GM12878 (cell line): ENCODE data around the gene MSLN. TPM values are rescaled to one million over a fixed set of nuclear protein-coding genes. Genes with fewer than 3 reads are reported as not detected.

Source experiments
- ATAC-seq: fragments of 200-7000 bp; cut with Tn5 transposase; 3 replicates; pipeline ENCODE4 v1.9.1; 2020; ENCODE audit warnings: mild to moderate bottlenecking, moderate library complexity
- BruUV-seq: library from RNA; stranded (reverse); fragments of 400-500 nt; replicated peaks from 2 replicates; lab custom pipeline; 2021; lab: Mats Ljungman, UMichigan
- CTCF ChIA-PET: fragments of 300-600 bp; sonication (Branson Sonifier 250); formaldehyde crosslinking; extraction: SDS; loops from one replicate; lab custom pipeline; 2021; ENCODE audit warnings: inconsistent platforms; lab: Yijun Ruan, JAX
- POLR2A ChIA-PET: fragments of 350-600 bp; formaldehyde crosslinking; extraction: SDS; loops from one replicate; lab custom pipeline; 2021; ENCODE audit warnings: inconsistent platforms; lab: Charles Lee
- RAD21 ChIA-PET: fragments of 300-600 bp; sonication (Branson Sonifier 250); formaldehyde crosslinking; loops from one replicate; lab custom pipeline; 2023; ENCODE audit warnings: antibody characterized with exemption; ENCODE audit not compliant: unreplicated experiment; lab: Charles Lee
- SMC1A ChIA-PET: fragments of 300-600 bp; sonication (Branson Sonifier 250); formaldehyde crosslinking; loops from one replicate; lab custom pipeline; 2023; ENCODE audit not compliant: unreplicated experiment, uncharacterized antibody; lab: Charles Lee
- DNase-seq: peaks from one replicate; pipeline ENCODE4 v3.0.0-alpha.2; 2011; ENCODE audit warnings: low read depth, low spot score
- FAIRE-seq: peaks from 3 replicates; lab custom pipeline; 2011; peaks lifted over from hg19 to GRCh38; lab: Jason Lieb, UNC
- H2AFZ ChIP-seq: 2 replicates; pipeline ENCODE4 v1.6.0; 2011; ENCODE audit warnings: low read depth, low read length, control low read depth; ENCODE audit not compliant: control insufficient read depth
- H3K27ac ChIP-seq: 2 replicates; pipeline ENCODE4 v1.5.1; 2011; ENCODE audit warnings: control low read depth; ENCODE audit not compliant: control insufficient read depth, insufficient read depth
- H3K27me3 ChIP-seq, 2 experiments: replicated peaks in 1 of 2; 2 replicates each; pipeline versions ENCODE4 v1.6.0 to v1.6.1; 2011; ENCODE audit warnings: low read length in 1 of 2; ENCODE audit not compliant: control insufficient read depth in 2 of 2, insufficient read depth in 2 of 2
- H3K36me3 ChIP-seq, 2 experiments: 2 replicates each; pipeline ENCODE4 v1.5.1; 2011; ENCODE audit warnings: low read length in 1 of 2; ENCODE audit not compliant: control insufficient read depth in 2 of 2, insufficient read depth in 2 of 2
- H3K4me1 ChIP-seq: 2 replicates; pipeline ENCODE4 v1.6.1; 2011; ENCODE audit warnings: mild to moderate bottlenecking, low read length, moderate library complexity, mixed read lengths; ENCODE audit not compliant: control insufficient read depth, insufficient read depth
- H3K4me2 ChIP-seq: 2 replicates; pipeline ENCODE4 v1.6.0; 2011; ENCODE audit warnings: control low read depth; ENCODE audit not compliant: control insufficient read depth, insufficient read depth
- H3K4me3 ChIP-seq: fragments of 200-600 bp; sonication (generic); 2 replicates; pipeline ENCODE4 v1.5.1; 2016
- H3K79me2 ChIP-seq: 2 replicates; pipeline ENCODE4 v1.6.0; 2011; ENCODE audit warnings: low read length; ENCODE audit not compliant: control insufficient read depth, insufficient read depth
- H3K9ac ChIP-seq: 2 replicates; pipeline ENCODE4 v1.8.0; 2011; ENCODE audit warnings: low read length, control low read depth, mixed read lengths; ENCODE audit not compliant: control insufficient read depth, insufficient read depth
- H3K9me3 ChIP-seq: replicated peaks from 3 replicates; pipeline ENCODE4 v1.5.1; 2011; ENCODE audit warnings: mild to moderate bottlenecking, low read length; ENCODE audit not compliant: control insufficient read depth, insufficient read depth
- H4K20me1 ChIP-seq: 2 replicates; pipeline ENCODE4 v1.6.0; 2011; ENCODE audit not compliant: control insufficient read depth, insufficient read depth
- GABPA ChIP-seq: IDR thresholded peaks from 2 replicates; pipeline ENCODE4 v1.6.1; 2014; ENCODE audit warnings: antibody characterized with exemption, low read depth, mild to moderate bottlenecking, inconsistent platforms
- RUNX3 ChIP-seq: IDR thresholded peaks from 2 replicates; pipeline ENCODE4 v1.6.1; 2012; ENCODE audit warnings: low read length, inconsistent platforms
- SIX5 ChIP-seq: IDR thresholded peaks from 2 replicates; pipeline ENCODE4 v1.6.1; 2011; ENCODE audit warnings: mild to moderate bottlenecking, low read depth, low read length, moderate library complexity; ENCODE audit not compliant: severe bottlenecking
- YY1 ChIP-seq: IDR thresholded peaks from 2 replicates; pipeline ENCODE4 v1.6.1; 2011; ENCODE audit warnings: low read depth, mild to moderate bottlenecking, low read length
- WGBS: methylation state at CpG from one replicate; pipeline ENCODE4 v1.1.6; 2016; ENCODE audit warnings: low lambda C conversion rate; ENCODE audit not compliant: insufficient replicate concordance, insufficient coverage; ENCODE audit errors: missing lambda C conversion rate; 5-methylcytosine and 5-hydroxymethylcytosine counted together
- in situ Hi-C: fragments of 300-500 bp; cut with MboI; formaldehyde crosslinking; loops from 9 replicates; pipeline ENCODE4 v1.14.3; 2018; ENCODE audit warnings: mixed read lengths
- intact Hi-C: fragments of 100-400 bp; cut with micrococcal nuclease; formaldehyde crosslinking; loops from one replicate; pipeline ENCODE4 v1.14.2; 2022; ENCODE audit not compliant: unreplicated experiment
- polyA plus RNA-seq, 11 experiments: library from polyadenylated mRNA; depleted of rRNA in 4 of 11; unstranded in 6 of 11; stranded (reverse) in 5 of 11; fragments of >200 nt; fragmentation: Nextera tagmentation in 4 of 11; fragmentation: Illumina TruSeq in 1 of 11; extraction: Ambion mirVana in 4 of 11; extraction: Trizol in 1 of 11; gene quantifications; 1 replicate in 1 of 11; 2 replicates in 10 of 11; pipeline versions ENCODE4 v1.2.1 to v1.2.3, GENCODE V29; 2011 to 2016; ENCODE audit warnings: inconsistent platforms in 2 of 11, missing spikeins in 2 of 11, low read depth in 1 of 11
- total RNA-seq, 4 experiments: library from RNA; depleted of rRNA in 3 of 4; stranded (reverse); fragments of >200 nt in 3 of 4; fragmentation: Illumina TruSeq in 1 of 4; extraction: Trizol in 1 of 4; gene quantifications; 2 replicates each; pipeline versions ENCODE4 v1.2.1 to v1.2.3, GENCODE V29; 2013 to 2021
- TF ChIP-seq, protein P1 (sequence below): fragments of 450-650 bp; IDR thresholded peaks from 2 replicates; pipeline ENCODE4 v1.6.1; 2016; ENCODE audit warnings: mild to moderate bottlenecking
- TF ChIP-seq, protein P2 (sequence below): IDR thresholded peaks from 2 replicates; pipeline ENCODE4 v1.6.1; 2012; ENCODE audit warnings: low read depth, low read length, improper control_type of control experiment

MSLN gene
- total and polyA plus RNA-seq, 10 of the 15 experiments (the other 5 are each of a cell fraction or from before 2014, with no cell fraction given) = 0.08 TPM; not detected in 9

- CTCF ChIA-PET = interaction anchor here (1.0 to 3.5 kb wide), 4 partner anchors 10 to 24 kb away, joined by 3 to 17 read pairs (median 9); partner anchors contain the start of genes ANTKMT, CCDC78, HAGHL and METRN
- Histone ChIP-seq H3K4me3 (peak overlapping the region; percentile 67), H3K79me2 (peaks cover 16% of the 10 kb centered on the region), H3K4me2 (peak overlapping the region; percentile 92), H3K27ac (peak overlapping the region; percentile 68), H4K20me1 (no peaks in the 10 kb centered on the region), H3K4me1 (peaks cover 42% of the 10 kb centered on the region), H3K27me3 (no peaks in the 10 kb centered on the region), H3K9ac (peak overlapping the region; percentile 56; the same call in 1 of the 2 replicates), H2AFZ (no peak overlapping the region)
- FAIRE-seq (no peak), DNase-seq (no peak), ATAC-seq (no peak)
- SMC1A ChIA-PET = interaction anchor here (1.0 to 1.2 kb wide), 4 partner anchors 9 to 25 kb away, joined by 3 to 4 read pairs (median 3); partner anchors contain the start of gene ANTKMT
- in situ Hi-C loops = no loop called here
- POLR2A ChIA-PET = interaction anchor here (2.4 to 7.3 kb wide), 2 partner anchors 10 to 16 kb away, joined by 29 to 60 read pairs; partner anchors contain the start of genes ANTKMT, CCDC78 and HAGHL
- BruUV-seq = no TSS peak
- intact Hi-C loops = no loop called here
- RAD21 ChIA-PET = interaction anchor here (1.6 to 1.9 kb wide), 3 partner anchors 9 to 51 kb away, joined by 5 to 10 read pairs (median 8); partner anchors contain the start of genes ANTKMT, CHTF18 and RPUSD1
- 89% methylated on average over 29 of the region's 29 CpGs for WGBS
- no peak for TF ChIP-seq RUNX3
- peak; percentile 78 for TF ChIP-seq YY1
- TF ChIP-seq, protein P1, sequence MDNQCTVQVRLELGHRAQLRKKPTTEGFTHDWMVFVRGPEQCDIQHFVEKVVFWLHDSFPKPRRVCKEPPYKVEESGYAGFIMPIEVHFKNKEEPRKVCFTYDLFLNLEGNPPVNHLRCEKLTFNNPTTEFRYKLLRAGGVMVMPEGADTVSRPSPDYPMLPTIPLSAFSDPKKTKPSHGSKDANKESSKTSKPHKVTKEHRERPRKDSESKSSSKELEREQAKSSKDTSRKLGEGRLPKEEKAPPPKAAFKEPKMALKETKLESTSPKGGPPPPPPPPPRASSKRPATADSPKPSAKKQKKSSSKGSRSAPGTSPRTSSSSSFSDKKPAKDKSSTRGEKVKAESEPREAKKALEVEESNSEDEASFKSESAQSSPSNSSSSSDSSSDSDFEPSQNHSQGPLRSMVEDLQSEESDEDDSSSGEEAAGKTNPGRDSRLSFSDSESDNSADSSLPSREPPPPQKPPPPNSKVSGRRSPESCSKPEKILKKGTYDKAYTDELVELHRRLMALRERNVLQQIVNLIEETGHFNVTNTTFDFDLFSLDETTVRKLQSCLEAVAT = peak; percentile 9
- TF ChIP-seq SIX5 = no peak
- TF ChIP-seq, protein P2, sequence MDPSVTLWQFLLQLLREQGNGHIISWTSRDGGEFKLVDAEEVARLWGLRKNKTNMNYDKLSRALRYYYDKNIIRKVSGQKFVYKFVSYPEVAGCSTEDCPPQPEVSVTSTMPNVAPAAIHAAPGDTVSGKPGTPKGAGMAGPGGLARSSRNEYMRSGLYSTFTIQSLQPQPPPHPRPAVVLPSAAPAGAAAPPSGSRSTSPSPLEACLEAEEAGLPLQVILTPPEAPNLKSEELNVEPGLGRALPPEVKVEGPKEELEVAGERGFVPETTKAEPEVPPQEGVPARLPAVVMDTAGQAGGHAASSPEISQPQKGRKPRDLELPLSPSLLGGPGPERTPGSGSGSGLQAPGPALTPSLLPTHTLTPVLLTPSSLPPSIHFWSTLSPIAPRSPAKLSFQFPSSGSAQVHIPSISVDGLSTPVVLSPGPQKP = no peak
- TF ChIP-seq GABPA = no peak
- TF ChIP-seq, all 136 proteins: peak for 2
- H3K36me3 ChIP-seq = peaks cover 7 to 9% of the 10 kb centered on the region in 2 experiments; a peak in 3 of 4 replicates
- no peaks in the 10 kb centered on the region for H3K9me3 ChIP-seq
Observed at GRCh38 chr16:736936-737481, 23.5 kb upstream of the MSLN start.
